ENCODE results near the gene DKKL1.

- TF ChIP-seq CTCF (IDR thresholded peaks at IDR 0.05; ENCODE audit: borderline replicate concordance, extremely low read depth, low read length, poor library complexity, severe bottlenecking) (no peak), EZH2 (IDR thresholded peaks at IDR 0.05; ENCODE audit: borderline replicate concordance, low read depth, low read length, severe bottlenecking) (no peak)
Observed at GRCh38 chr19:49324801-49325576, 38.7 kb upstream of the DKKL1 start, which contains the start of gene SLC6A16.

Data from DND-41 (cell line).